GM19324 (cell line): ENCODE measurements around the gene ADARB2.

Experiments used
- ATAC-seq: cut with Tn5 transposase; IDR thresholded peaks from one replicate; pipeline ENCODE4 v1.9.1; 2021; ENCODE audit warnings: mild to moderate bottlenecking, moderate library complexity; ENCODE audit not compliant: unreplicated experiment, low FRiP score

The ADARB2 gene

GRCh38 chr10:1535301-1535965 is 201.9 kb downstream of the ADARB2 start:
- ATAC-seq: no peak

- no peak for ATAC-seq
Measured at GRCh38 chr10:1534820-1535219, 202.5 kb downstream of the ADARB2 start.

- no peak for ATAC-seq
Measured at GRCh38 chr10:1532636-1533035, 204.7 kb downstream of the ADARB2 start.

GRCh38 chr10:1531883-1532597 is 205.3 kb downstream of the ADARB2 start:
- no peak for ATAC-seq

GRCh38 chr10:1530871-1531517 is 206.3 kb downstream of the ADARB2 start:
- ATAC-seq: no peak

- no peak for ATAC-seq
Measured at GRCh38 chr10:1529806-1530413, 207.4 kb downstream of the ADARB2 start.

GRCh38 chr10:1527951-1528350 is 209.4 kb downstream of the ADARB2 start:
- ATAC-seq: no peak

GRCh38 chr10:1526436-1527055 is 210.8 kb downstream of the ADARB2 start:
- no peak for ATAC-seq

GRCh38 chr10:1525354-1526162 is 211.8 kb downstream of the ADARB2 start:
- no peak for ATAC-seq

GRCh38 chr10:1524540-1524939 is 212.8 kb downstream of the ADARB2 start:
- no peak for ATAC-seq

- no peak for ATAC-seq
Measured at GRCh38 chr10:1523221-1523620, 214.1 kb downstream of the ADARB2 start.

GRCh38 chr10:1522237-1522636 is 215.1 kb downstream of the ADARB2 start:
- no peak for ATAC-seq

GRCh38 chr10:1521741-1522140 is 215.6 kb downstream of the ADARB2 start:
- ATAC-seq: no peak

GRCh38 chr10:1520909-1521565 is 216.3 kb downstream of the ADARB2 start:
- no peak for ATAC-seq

- ATAC-seq: no peak
Measured at GRCh38 chr10:1519391-1519790, 217.9 kb downstream of the ADARB2 start.

- ATAC-seq: no peak
Measured at GRCh38 chr10:1517684-1518083, 219.6 kb downstream of the ADARB2 start.

GRCh38 chr10:1516492-1517165 is 220.7 kb downstream of the ADARB2 start:
- no peak for ATAC-seq

- no peak for ATAC-seq
Measured at GRCh38 chr10:1515780-1516491, 221.4 kb downstream of the ADARB2 start.
